Natural killer cell (primary cell): ENCODE measurements around the gene SPTLC1. TPM values are rescaled to one million over a fixed set of nuclear protein-coding genes. Genes with fewer than 3 reads are reported as not detected.
"Not testable (repeated sequence)": the region's sequence is repeated elsewhere in the genome, so short reads cannot be mapped to it uniquely, and the experiment has no call there.

ENCODE experiments used
- ATAC-seq, 3 donors: fragments of 150-1000 bp in 2 of 3; fragments of 200-7000 bp in 1 of 3; cut with Tn5 transposase; 1 replicate in 1 of 3; 2 replicates in 2 of 3; pipeline ENCODE4 v1.10.0; 2021; ENCODE audit warnings: mild to moderate bottlenecking in 2 of 3, moderate library complexity in 2 of 3
- DNase-seq, 2 donors: peaks; one replicate each; pipeline versions ENCODE4 v3.0.0 to v3.0.0-alpha.2; 2013 to 2021; ENCODE audit warnings: mixed read lengths in 1 of 2
- H3K27ac ChIP-seq: one replicate; pipeline ENCODE4 v1.5.1; 2013; ENCODE audit warnings: mild to moderate bottlenecking, low read length
- H3K27me3 ChIP-seq: one replicate; pipeline ENCODE4 v1.6.1; 2013; ENCODE audit warnings: low read length; ENCODE audit not compliant: control insufficient read depth, insufficient read depth
- H3K36me3 ChIP-seq: one replicate; pipeline ENCODE4 v1.6.1; 2013; ENCODE audit warnings: low read length; ENCODE audit not compliant: control insufficient read depth, insufficient read depth
- H3K4me1 ChIP-seq: one replicate; pipeline ENCODE4 v1.6.1; 2013; ENCODE audit warnings: low read length; ENCODE audit not compliant: control insufficient read depth, insufficient read depth
- H3K4me3 ChIP-seq: one replicate; pipeline ENCODE4 v1.5.1; 2013; ENCODE audit warnings: low read length
- H3K9me3 ChIP-seq: one replicate; pipeline ENCODE4 v1.6.1; 2013; ENCODE audit warnings: low read length; ENCODE audit not compliant: control insufficient read depth, insufficient read depth
- H3K27ac Mint-ChIP-seq, 2 donors: one replicate each; pipeline ENCODE4 v1.8.0; 2022; ENCODE audit warnings: mild to moderate bottlenecking in 2 of 2, mixed read lengths in 2 of 2, moderate library complexity in 1 of 2
- H3K27me3 Mint-ChIP-seq, 2 donors: one replicate each; pipeline ENCODE4 v1.8.0; 2022; ENCODE audit warnings: low read depth in 2 of 2, mixed read lengths in 2 of 2
- H3K36me3 Mint-ChIP-seq: one replicate; pipeline ENCODE4 v1.8.0; 2022; ENCODE audit warnings: mixed read lengths
- H3K4me1 Mint-ChIP-seq, 2 donors: one replicate each; pipeline ENCODE4 v1.8.0; 2022; ENCODE audit warnings: mixed read lengths in 2 of 2
- H3K4me3 Mint-ChIP-seq: one replicate; pipeline ENCODE4 v1.8.0; 2022; ENCODE audit warnings: mild to moderate bottlenecking, moderate library complexity, mixed read lengths
- H3K9me3 Mint-ChIP-seq, 2 donors: one replicate each; pipeline ENCODE4 v1.8.0; 2022; ENCODE audit warnings: mixed read lengths in 2 of 2
- CTCF ChIP-seq: fragments of 200-600 bp; IDR thresholded peaks from one replicate; pipeline ENCODE4 v1.8.0; 2022; ENCODE audit warnings: antibody characterized with exemption
- WGBS: methylation state at CpG from one replicate; pipeline ENCODE4 v1.1.7; 2013; ENCODE audit warnings: missing lambda C conversion rate; ENCODE audit not compliant: insufficient coverage; 5-methylcytosine and 5-hydroxymethylcytosine counted together
- intact Hi-C: fragments of 100-400 bp; cut with micrococcal nuclease; formaldehyde crosslinking; loops from one replicate; pipeline ENCODE4 v1.14.2; 2022
- total RNA-seq, 4 donors: library from RNA; stranded (reverse); fragments of 120-200 nt in 1 of 4; gene quantifications; one replicate each; pipeline versions ENCODE4 v1.2.3 to v1.2.4, GENCODE V29; 2013 to 2022

Gene SPTLC1
- total RNA-seq, 3 donors from 2014 or later (not counting 1 experiment from before 2014, with no cell fraction given), result 45.6 to 59.3 (median 47.8) TPM

GRCh38 chr9:92026206-92027002 lies 88.8 kb downstream of the SPTLC1 start:
- no peaks in the 10 kb centered on the region for H3K36me3 Mint-ChIP-seq
- TF ChIP-seq CTCF, result no peak
- H3K4me1 Mint-ChIP-seq, result no peaks in the 10 kb centered on the region
- no peaks in the 10 kb centered on the region for H3K27me3 Mint-ChIP-seq
- ATAC-seq (no peak), DNase-seq (no peak)
- no peaks in the 10 kb centered on the region for H3K36me3 ChIP-seq
- H3K4me3 ChIP-seq, result no peak overlapping the region
- H3K27ac Mint-ChIP-seq, result no peak overlapping the region
- H3K9me3 ChIP-seq, result no peaks in the 10 kb centered on the region
- no peaks in the 10 kb centered on the region for H3K4me1 ChIP-seq
- H3K27me3 ChIP-seq, result no peaks in the 10 kb centered on the region
- H3K9me3 Mint-ChIP-seq, result no peaks in the 10 kb centered on the region
- H3K27ac ChIP-seq, result no peak overlapping the region
- no peak overlapping the region for H3K4me3 Mint-ChIP-seq
- 94% methylated on average over 28 of the region's 31 CpGs for WGBS
- intact Hi-C loops, result no loop called here

- H3K9me3 ChIP-seq, H3K27me3 Mint-ChIP-seq, H3K36me3 Mint-ChIP-seq, H3K4me1 Mint-ChIP-seq, H3K27me3 ChIP-seq, H3K9me3 Mint-ChIP-seq, DNase-seq, H3K4me1 ChIP-seq, ATAC-seq, intact Hi-C loops, H3K4me3 ChIP-seq, H3K27ac Mint-ChIP-seq, H3K4me3 Mint-ChIP-seq, H3K27ac ChIP-seq, H3K36me3 ChIP-seq: not testable (repeated sequence)
- WGBS, result 65% methylated on average over 5 of the region's 7 CpGs
Measured at GRCh38 chr9:92021785-92022541, 93.2 kb downstream of the SPTLC1 start.

GRCh38 chr9:92019658-92020057 lies 95.6 kb downstream of the SPTLC1 start:
- ATAC-seq (no peak), DNase-seq (no peak)
- no peaks in the 10 kb centered on the region for H3K36me3 ChIP-seq
- H3K27me3 ChIP-seq, result no peaks in the 10 kb centered on the region
- no peak overlapping the region for H3K4me3 ChIP-seq
- no peak overlapping the region for H3K4me3 Mint-ChIP-seq
- no peak overlapping the region for H3K27ac Mint-ChIP-seq
- no peaks in the 10 kb centered on the region for H3K9me3 ChIP-seq
- H3K4me1 ChIP-seq, result no peaks in the 10 kb centered on the region
- peaks cover 0 to 1% of the 10 kb centered on the region in 2 donors for H3K27me3 Mint-ChIP-seq
- intact Hi-C loops, result no loop called here
- H3K9me3 Mint-ChIP-seq, result no peaks in the 10 kb centered on the region
- H3K36me3 Mint-ChIP-seq, result peaks cover 5% of the 10 kb centered on the region
- 74% methylated on average over 4 of the region's 5 CpGs for WGBS
- no peaks in the 10 kb centered on the region for H3K4me1 Mint-ChIP-seq
- H3K27ac ChIP-seq, result no peak overlapping the region
- no peak for TF ChIP-seq CTCF

- intact Hi-C loops, result no loop called here
- Histone ChIP-seq H3K4me1 (no peaks in the 10 kb centered on the region), H3K4me3 (no peak overlapping the region), H3K36me3 (no peaks in the 10 kb centered on the region), H3K27me3 (no peaks in the 10 kb centered on the region), H3K9me3 (no peaks in the 10 kb centered on the region), H3K27ac (no peak overlapping the region)
- WGBS, result 77% methylated on average over 2 of the region's 2 CpGs
- Mint-ChIP-seq H3K4me3 (no peak overlapping the region), H3K27ac (no peak overlapping the region), H3K9me3 (no peaks in the 10 kb centered on the region), H3K27me3 (peaks cover 12 to 13% of the 10 kb centered on the region in 2 donors), H3K36me3 (peaks cover 11% of the 10 kb centered on the region), H3K4me1 (no peaks in the 10 kb centered on the region)
- TF ChIP-seq CTCF, result no peak
- ATAC-seq, result no peak
- no peak for DNase-seq
Measured at GRCh38 chr9:92010705-92011536, 104.3 kb downstream of the SPTLC1 start.

GRCh38 chr9:92010253-92010652 lies 105.0 kb downstream of the SPTLC1 start:
- H3K4me3 ChIP-seq, H3K9me3 Mint-ChIP-seq, H3K9me3 ChIP-seq, ATAC-seq, DNase-seq, H3K36me3 ChIP-seq, H3K4me1 ChIP-seq, H3K4me3 Mint-ChIP-seq, H3K27ac ChIP-seq, H3K27ac Mint-ChIP-seq, H3K27me3 ChIP-seq, H3K4me1 Mint-ChIP-seq, intact Hi-C loops: not testable (repeated sequence)
- Mint-ChIP-seq H3K36me3 (peaks cover 11% of the 10 kb centered on the region), H3K27me3 (peaks cover 12 to 13% of the 10 kb centered on the region in 2 donors)
- 89% methylated on average over 8 of the region's 8 CpGs for WGBS
